Caco-2 (cell line): ENCODE measurements around the gene MRPS18B. TPM values are rescaled to one million over a fixed set of nuclear protein-coding genes. Genes with fewer than 3 reads are reported as not detected.

Experiments
- BruUV-seq: library from RNA; stranded (reverse); fragments of 400-500 nt; replicated peaks from 2 replicates; lab custom pipeline; 2021; lab: Mats Ljungman, UMichigan
- CTCF ChIA-PET: fragments of 300-600 bp; sonication (Branson Sonifier 250); formaldehyde crosslinking; loops from one replicate; lab custom pipeline; 2022; ENCODE audit warnings: antibody characterized with exemption; lab: Charles Lee
- POLR2A ChIA-PET: fragments of 300-600 bp; sonication (Branson Sonifier 250); formaldehyde crosslinking; loops from one replicate; lab custom pipeline; 2022; ENCODE audit warnings: antibody characterized with exemption; lab: Charles Lee
- DNase-seq, 2 experiments: peaks; one replicate each; pipeline versions ENCODE4 v3.0.0 to v3.0.0-alpha.2; 2020 to 2022
- H3K27me3 ChIP-seq: replicated peaks from 2 replicates; pipeline ENCODE4 v1.6.0; 2011; ENCODE audit warnings: low read length; ENCODE audit not compliant: control insufficient read depth, insufficient read depth
- H3K36me3 ChIP-seq: 2 replicates; pipeline ENCODE4 v1.5.1; 2011; ENCODE audit warnings: low read length; ENCODE audit not compliant: control insufficient read depth, insufficient read depth
- H3K4me1 ChIP-seq: fragments of 250-450 bp; sonication (Bioruptor Pico); 2 replicates; pipeline ENCODE4 v1.5.1; 2020; ENCODE audit warnings: mild to moderate bottlenecking
- H3K4me3 ChIP-seq: 2 replicates; pipeline ENCODE4 v1.5.1; 2011; ENCODE audit warnings: low read depth, mild to moderate bottlenecking, control low read depth, low read length
- H3K9me3 ChIP-seq: fragments of 250-450 bp; sonication (Bioruptor Pico); 2 replicates; pipeline ENCODE4 v1.5.1; 2020; ENCODE audit warnings: mild to moderate bottlenecking, moderate library complexity
- H3K27ac Mint-ChIP-seq: one replicate; pipeline ENCODE4 v1.8.0; 2022; ENCODE audit warnings: mixed read lengths; ENCODE audit not compliant: unreplicated experiment
- H3K27me3 Mint-ChIP-seq: one replicate; pipeline ENCODE4 v1.8.0; 2022; ENCODE audit warnings: mixed read lengths; ENCODE audit not compliant: insufficient read depth, unreplicated experiment
- H3K36me3 Mint-ChIP-seq: one replicate; pipeline ENCODE4 v1.8.0; 2022; ENCODE audit warnings: mild to moderate bottlenecking, mixed read lengths; ENCODE audit not compliant: insufficient read depth, unreplicated experiment
- H3K4me1 Mint-ChIP-seq: one replicate; pipeline ENCODE4 v1.8.0; 2022; ENCODE audit warnings: low read depth, mixed read lengths; ENCODE audit not compliant: unreplicated experiment
- H3K4me3 Mint-ChIP-seq: one replicate; pipeline ENCODE4 v1.8.0; 2022; ENCODE audit warnings: mild to moderate bottlenecking, moderate library complexity, mixed read lengths; ENCODE audit not compliant: unreplicated experiment
- H3K9me3 Mint-ChIP-seq: one replicate; pipeline ENCODE4 v1.8.0; 2022; ENCODE audit warnings: mixed read lengths; ENCODE audit not compliant: unreplicated experiment
- CTCF ChIP-seq, 2 experiments: fragments of 200-600 bp in 1 of 2; IDR thresholded peaks; 1 replicate in 1 of 2; 2 replicates in 1 of 2; pipeline versions ENCODE4 v1.5.1 to v1.8.0; 2011 to 2022; ENCODE audit warnings: antibody characterized with exemption in 1 of 2, control low read depth in 1 of 2, inconsistent platforms in 1 of 2, low read depth in 1 of 2, low read length in 1 of 2, mild to moderate bottlenecking in 1 of 2, moderate library complexity in 1 of 2; ENCODE audit not compliant: insufficient read depth in 1 of 2, severe bottlenecking in 1 of 2, unreplicated experiment in 1 of 2
- intact Hi-C: fragments of 100-400 bp; cut with micrococcal nuclease; formaldehyde crosslinking; loops from one replicate; pipeline ENCODE4 v1.10.0; 2022; ENCODE audit not compliant: unreplicated experiment
- total RNA-seq: library from RNA; stranded (reverse); gene quantifications from 2 replicates; pipeline ENCODE4 v1.2.3, GENCODE V29; 2022

MRPS18B gene
- total RNA-seq, 1 experiment from 2014 or later = 62.6 TPM

DNA sequence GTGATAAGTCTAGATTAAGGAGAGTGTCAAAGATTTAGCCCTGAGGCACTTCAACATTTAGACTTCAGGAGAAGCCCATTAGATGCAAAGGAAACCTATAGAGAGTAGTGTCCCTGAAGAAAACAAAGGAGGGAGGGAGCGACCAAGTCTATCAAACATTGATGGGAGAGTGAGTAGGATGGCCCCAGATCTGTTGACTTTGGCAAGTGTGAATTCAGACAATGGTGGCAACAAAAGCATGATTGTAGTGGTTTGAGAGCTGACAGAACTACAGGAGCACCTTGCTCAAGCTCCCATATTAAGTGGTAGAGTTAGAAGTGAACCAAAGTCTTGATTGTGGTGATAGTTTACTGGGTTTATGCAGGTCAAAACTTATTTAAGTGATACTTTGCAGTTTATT, 47.4 kb upstream of the MRPS18B start:
- POLR2A ChIA-PET = interaction anchor here (2.3 kb wide), 1 partner anchor 13 kb away, joined by 25 read pairs; the partner anchor contains the start of genes GNL1 and PRR3

GRCh38 chr6:30570740-30571074, 46.9 kb upstream of the MRPS18B start:
- Histone ChIP-seq H3K9me3 (no peaks in the 10 kb centered on the region), H3K27me3 (no peaks in the 10 kb centered on the region), H3K4me1 (peaks cover 15% of the 10 kb centered on the region; the same call in 1 of the 2 replicates), H3K36me3 (0 out of 2 replicates have a peak, but pooled peaks cover 1% of the 10 kb centered on the region), H3K4me3 (peak overlapping the region; percentile 68)
- H3K9me3 Mint-ChIP-seq = no peaks in the 10 kb centered on the region
- H3K36me3 Mint-ChIP-seq = peaks cover 24% of the 10 kb centered on the region
- DNase-seq = no peak
- H3K27me3 Mint-ChIP-seq = no peaks in the 10 kb centered on the region
- peaks cover 30% of the 10 kb centered on the region for H3K4me1 Mint-ChIP-seq
- CTCF ChIA-PET = interaction anchor here (0.9 to 1.6 kb wide), 3 partner anchors 20 to 89 kb away, joined by 4 read pairs; no protein-coding TSS in a partner anchor
- POLR2A ChIA-PET = interaction anchor here (0.7 to 2.3 kb wide), 7 partner anchors 14 to 147 kb away, joined by 3 to 25 read pairs (median 4); partner anchors contain the start of genes DHX16, GNL1, MDC1 and MRPS18B
- no peak for TF ChIP-seq CTCF (IDR thresholded peaks at IDR 0.05; ENCODE audit: insufficient read depth in 1 of 2, low read depth in 1 of 2, low read length in 1 of 2, severe bottlenecking in 1 of 2, unreplicated experiment in 1 of 2)
- BruUV-seq = TSS peak; percentile 82
- H3K4me3 Mint-ChIP-seq = peak overlapping the region; percentile 86
- H3K27ac Mint-ChIP-seq = peak overlapping the region; percentile 93
- intact Hi-C loops = loop anchor here (1.0 kb wide), 1 partner anchor 14 kb away; the partner anchor contains the start of gene GNL1

More for the DNA sequence above, 47.4 kb upstream of the MRPS18B start:
- peaks cover 24% of the 10 kb centered on the region for H3K36me3 Mint-ChIP-seq
- no peaks in the 10 kb centered on the region for H3K9me3 ChIP-seq
- no peak for DNase-seq
- peaks cover 15% of the 10 kb centered on the region; the same call in 1 of the 2 replicates for H3K4me1 ChIP-seq
- H3K4me3 ChIP-seq = peak overlapping the region; percentile 68
- no peak overlapping the region for H3K27ac Mint-ChIP-seq
- H3K27me3 Mint-ChIP-seq = no peaks in the 10 kb centered on the region
- H3K36me3 ChIP-seq = 0 out of 2 replicates have a peak, but pooled peaks cover 1% of the 10 kb centered on the region
- no peaks in the 10 kb centered on the region for H3K9me3 Mint-ChIP-seq
- TF ChIP-seq CTCF (IDR thresholded peaks at IDR 0.05; ENCODE audit: insufficient read depth in 1 of 2, low read depth in 1 of 2, low read length in 1 of 2, severe bottlenecking in 1 of 2, unreplicated experiment in 1 of 2) = no peak
- no TSS peak for BruUV-seq
- CTCF ChIA-PET = interaction anchor here (1.6 kb wide), 1 partner anchor 21 kb away, joined by 4 read pairs; no protein-coding TSS in a partner anchor
- H3K4me1 Mint-ChIP-seq = peaks cover 30% of the 10 kb centered on the region
- intact Hi-C loops = no loop called here
- peak overlapping the region; percentile 86 for H3K4me3 Mint-ChIP-seq
- H3K27me3 ChIP-seq = no peaks in the 10 kb centered on the region

DNA sequence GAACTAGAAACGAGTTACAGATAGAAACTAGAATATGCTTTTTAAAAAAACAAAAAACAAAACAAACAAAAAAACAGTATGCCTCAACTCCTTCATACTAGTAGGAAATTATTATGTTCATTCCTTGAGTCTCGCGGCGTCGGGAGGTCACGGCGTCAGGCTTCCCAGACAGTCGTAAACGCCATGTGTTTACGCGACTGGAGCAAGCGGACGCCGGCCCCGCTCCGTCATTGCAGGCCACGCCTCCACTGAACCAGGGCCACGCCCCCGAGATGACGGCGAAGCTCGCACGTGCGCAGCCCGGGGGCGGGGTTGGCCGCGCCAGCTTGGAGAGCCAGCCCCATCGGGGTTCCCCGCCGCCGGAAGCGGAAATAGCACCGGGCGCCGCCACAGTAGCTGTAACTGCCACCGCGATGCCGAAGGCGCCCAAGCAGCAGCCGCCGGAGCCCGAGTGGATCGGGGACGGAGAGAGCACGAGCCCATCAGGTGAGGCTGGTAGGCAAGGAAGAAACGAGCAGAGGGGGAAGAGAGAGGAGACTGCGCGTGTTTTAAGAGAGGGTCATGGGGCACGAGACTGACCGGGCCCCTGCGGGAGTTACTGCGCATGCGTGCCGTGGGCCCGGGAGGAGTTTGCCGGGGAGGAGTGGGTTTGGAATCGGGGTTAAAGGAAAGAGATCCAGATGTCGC, 46.4 kb upstream of the MRPS18B start, which contains the start of gene ABCF1:
TSS of gene ABCF1 (plus strand) at position 368 of the 687 bp plus-strand sequence. CDS start at position 414, 46 bp downstream.
- ChIA-PET CTCF (interaction anchor here (0.9 to 1.6 kb wide), 3 partner anchors 20 to 89 kb away, joined by 4 read pairs; no protein-coding TSS in a partner anchor), POLR2A (interaction anchor here (0.6 to 2.3 kb wide), 8 partner anchors 14 to 146 kb away, joined by 3 to 25 read pairs (median 4); partner anchors contain the start of genes C6orf136, DHX16, GNL1 and MDC1)
- 0 out of 2 replicates have a peak, but pooled peaks cover 1% of the 10 kb centered on the region for H3K36me3 ChIP-seq
- DNase-seq = peak; percentile 96 to 99
- Mint-ChIP-seq H3K9me3 (no peaks in the 10 kb centered on the region), H3K27me3 (no peaks in the 10 kb centered on the region), H3K36me3 (peaks cover 24% of the 10 kb centered on the region), H3K4me1 (peaks cover 30% of the 10 kb centered on the region), H3K4me3 (peak within 1 kb of the TSS; percentile 86), H3K27ac (peak within 1 kb of the TSS; percentile 93)
- TF ChIP-seq CTCF (IDR thresholded peaks at IDR 0.05; ENCODE audit: insufficient read depth in 1 of 2, low read depth in 1 of 2, low read length in 1 of 2, severe bottlenecking in 1 of 2, unreplicated experiment in 1 of 2) = no peak
- no TSS peak for BruUV-seq
- no peaks in the 10 kb centered on the region for H3K27me3 ChIP-seq
- H3K9me3 ChIP-seq = no peaks in the 10 kb centered on the region
- H3K4me3 ChIP-seq = peak within 1 kb of the TSS; percentile 83
- peaks cover 15% of the 10 kb centered on the region; the same call in 1 of the 2 replicates for H3K4me1 ChIP-seq
- intact Hi-C loops = loop anchor here (1.0 kb wide), 1 partner anchor 15 kb away; the partner anchor contains the start of gene GNL1
